ENCODE measurements around the gene ANO4.

GRCh38 chr12:100860611-100861010 lies 66.0 kb downstream of the ANO4 start:
- TF ChIP-seq EZH2 (IDR thresholded peaks at IDR 0.05), result no peak
- TF ChIP-seq POLR2AphosphoS5 (IDR thresholded peaks at IDR 0.05; ENCODE audit: borderline replicate concordance, low read depth, low read length), result no peak
